H9 (cell line): Measurements from ENCODE around the gene SMIM3. TPM values are rescaled to one million over a fixed set of nuclear protein-coding genes. Genes with fewer than 3 reads are reported as not detected.

Experiments used
- DNase-seq: peaks from one replicate; pipeline ENCODE4 v3.0.0-alpha.2; 2017
- H2AFZ ChIP-seq: one replicate; pipeline ENCODE4 v1.6.1; 2013; ENCODE audit warnings: mild to moderate bottlenecking, low read length, control low read depth, moderate library complexity
- H2AK5ac ChIP-seq: 2 replicates; pipeline ENCODE4 v1.6.1; 2013; ENCODE audit warnings: low read length, control low read depth, mixed read lengths; ENCODE audit not compliant: insufficient read length
- H2BK120ac ChIP-seq: one replicate; pipeline ENCODE4 v1.6.1; 2013; ENCODE audit warnings: low read depth, mild to moderate bottlenecking, low read length, control low read depth, inconsistent platforms; ENCODE audit not compliant: poor library complexity, severe bottlenecking
- H2BK12ac ChIP-seq: 2 replicates; pipeline ENCODE4 v1.6.1; 2013; ENCODE audit warnings: low read length, control low read depth, mixed read lengths, low read depth; ENCODE audit not compliant: insufficient read length
- H2BK15ac ChIP-seq: 2 replicates; pipeline ENCODE4 v1.6.1; 2013; ENCODE audit warnings: low read depth, low read length, control low read depth
- H2BK20ac ChIP-seq: one replicate; pipeline ENCODE4 v1.6.1; 2013; ENCODE audit warnings: low read depth, mild to moderate bottlenecking, low read length, control low read depth, inconsistent platforms; ENCODE audit not compliant: poor library complexity, severe bottlenecking
- H2BK5ac ChIP-seq: 2 replicates; pipeline ENCODE4 v1.6.1; 2013; ENCODE audit warnings: low read length, control low read depth, mixed read lengths; ENCODE audit not compliant: insufficient read length
- H3K14ac ChIP-seq: 2 replicates; pipeline ENCODE4 v1.6.1; 2013; ENCODE audit warnings: low read length, control low read depth; ENCODE audit not compliant: insufficient read depth
- H3K18ac ChIP-seq: 2 replicates; pipeline ENCODE4 v1.6.1; 2013; ENCODE audit warnings: low read depth, mild to moderate bottlenecking, mixed read lengths, low read length, control low read depth; ENCODE audit not compliant: insufficient read length
- H3K23ac ChIP-seq: 2 replicates; pipeline ENCODE4 v1.6.1; 2013; ENCODE audit warnings: low read length, control low read depth, mixed read lengths, low read depth; ENCODE audit not compliant: insufficient read length
- H3K23me2 ChIP-seq: 2 replicates; pipeline ENCODE4 v1.6.1; 2013; ENCODE audit warnings: low read depth, mild to moderate bottlenecking, mixed read lengths, low read length, control low read depth; ENCODE audit not compliant: insufficient read length, poor library complexity, severe bottlenecking
- H3K27ac ChIP-seq: 2 replicates; pipeline ENCODE4 v1.5.1; 2013; ENCODE audit warnings: low read length, control low read depth, mixed read lengths, low read depth; ENCODE audit not compliant: insufficient read length
- H3K27me3 ChIP-seq: 2 replicates; pipeline ENCODE4 v1.6.1; 2013; ENCODE audit warnings: low read length, control low read depth, inconsistent platforms; ENCODE audit not compliant: insufficient read depth
- H3K4ac ChIP-seq: 2 replicates; pipeline ENCODE4 v1.6.1; 2013; ENCODE audit warnings: low read depth, mild to moderate bottlenecking, control low read depth, inconsistent platforms, low read length, moderate library complexity
- H3K4me1 ChIP-seq: 2 replicates; pipeline ENCODE4 v1.6.1; 2013; ENCODE audit warnings: low read length, control low read depth, inconsistent platforms; ENCODE audit not compliant: insufficient read depth
- H3K4me2 ChIP-seq: 2 replicates; pipeline ENCODE4 v1.6.1; 2013; ENCODE audit warnings: low read length, control low read depth, mixed read lengths; ENCODE audit not compliant: insufficient read length, insufficient read depth
- H3K56ac ChIP-seq: 2 replicates; pipeline ENCODE4 v1.6.1; 2013; ENCODE audit warnings: low read depth, mild to moderate bottlenecking, mixed read lengths, low read length, control low read depth; ENCODE audit not compliant: insufficient read length
- H3K79me1 ChIP-seq: 2 replicates; pipeline ENCODE4 v1.6.1; 2013; ENCODE audit warnings: low read depth, mild to moderate bottlenecking, moderate library complexity, low read length, control low read depth, inconsistent platforms; ENCODE audit not compliant: insufficient read depth, poor library complexity, severe bottlenecking
- H3K79me2 ChIP-seq: 2 replicates; pipeline ENCODE4 v1.6.1; 2013; ENCODE audit warnings: low read length, control low read depth, inconsistent platforms; ENCODE audit not compliant: insufficient read depth
- H3K9ac ChIP-seq: 2 replicates; pipeline ENCODE4 v1.6.1; 2013; ENCODE audit warnings: low read length, control low read depth, mixed read lengths; ENCODE audit not compliant: insufficient read length; ENCODE audit errors: extremely low read depth
- H3K9me3 ChIP-seq: one replicate; pipeline ENCODE4 v1.6.1; 2013; ENCODE audit warnings: low read depth, low read length, inconsistent platforms; ENCODE audit not compliant: control insufficient read depth
- H3T11ph ChIP-seq: one replicate; pipeline ENCODE4 v1.6.1; 2013; ENCODE audit warnings: mild to moderate bottlenecking, low read length, control low read depth, inconsistent platforms
- H4K20me1 ChIP-seq: one replicate; pipeline ENCODE4 v1.6.1; 2013; ENCODE audit not compliant: control insufficient read depth, insufficient read length, insufficient read depth
- H4K5ac ChIP-seq: 2 replicates; pipeline ENCODE4 v1.6.1; 2013; ENCODE audit warnings: low read depth, mild to moderate bottlenecking, mixed read lengths, low read length, control low read depth; ENCODE audit not compliant: insufficient read length
- H4K8ac ChIP-seq: replicated peaks from 2 replicates; pipeline ENCODE4 v1.6.1; 2013; ENCODE audit warnings: low read length, control low read depth, mixed read lengths, low read depth; ENCODE audit not compliant: insufficient read length
- H4K91ac ChIP-seq: 2 replicates; pipeline ENCODE4 v1.6.1; 2013; ENCODE audit warnings: low read depth, mild to moderate bottlenecking, moderate library complexity, mixed read lengths, low read length, control low read depth; ENCODE audit not compliant: insufficient read length
- H3K27ac Mint-ChIP-seq, 3 experiments: 2 replicates in 2 of 3; 3 replicates in 1 of 3; pipeline ENCODE4 v1.8.0; 2020 to 2021; ENCODE audit warnings: mixed read lengths in 3 of 3, mild to moderate bottlenecking in 1 of 3, moderate library complexity in 1 of 3
- H3K27me3 Mint-ChIP-seq: 2 replicates; pipeline ENCODE4 v1.8.0; 2021; ENCODE audit warnings: low read depth, mild to moderate bottlenecking, moderate library complexity, mixed read lengths
- H3K36me3 Mint-ChIP-seq, 3 experiments: 2 replicates in 2 of 3; 3 replicates in 1 of 3; pipeline ENCODE4 v1.8.0; 2020 to 2021; ENCODE audit warnings: low read depth in 3 of 3, mixed read lengths in 3 of 3; ENCODE audit not compliant: insufficient read depth in 1 of 3
- H3K4me1 Mint-ChIP-seq, 2 experiments: 2 replicates each; pipeline ENCODE4 v1.8.0; 2020; ENCODE audit warnings: mixed read lengths in 2 of 2
- H3K4me3 Mint-ChIP-seq, 2 experiments: 2 replicates in 1 of 2; 3 replicates in 1 of 2; pipeline ENCODE4 v1.8.0; 2020 to 2021; ENCODE audit warnings: mild to moderate bottlenecking in 2 of 2, mixed read lengths in 2 of 2, moderate library complexity in 1 of 2
- H3K9me3 Mint-ChIP-seq, 2 experiments: 2 replicates in 1 of 2; 3 replicates in 1 of 2; pipeline ENCODE4 v1.8.0; 2020; ENCODE audit warnings: mild to moderate bottlenecking in 2 of 2, mixed read lengths in 2 of 2, moderate library complexity in 1 of 2
- WGBS: extraction: QIAGEN DNeasy Blood & Tissue Kit; methylation state at CpG from one replicate; pipeline ENCODE4 v1.1.7; 2013; ENCODE audit warnings: missing lambda C conversion rate, low lambda C conversion rate, mixed read lengths; ENCODE audit not compliant: insufficient read length; ENCODE audit errors: extremely low coverage; 5-methylcytosine and 5-hydroxymethylcytosine counted together
- total RNA-seq: library from RNA; stranded (reverse); gene quantifications from 2 replicates; pipeline ENCODE4 v1.2.1, GENCODE V29; 2021
- TF ChIP-seq, protein P1 (sequence below): fragments of 200-600 bp; sonication (generic); conservative IDR thresholded peaks from 3 replicates; pipeline ENCODE4 v1.8.0; 2021; ENCODE audit warnings: antibody characterized with exemption, mild to moderate bottlenecking

Gene SMIM3
- total RNA-seq, 1 experiment from 2014 or later: 42.0 TPM

DNA sequence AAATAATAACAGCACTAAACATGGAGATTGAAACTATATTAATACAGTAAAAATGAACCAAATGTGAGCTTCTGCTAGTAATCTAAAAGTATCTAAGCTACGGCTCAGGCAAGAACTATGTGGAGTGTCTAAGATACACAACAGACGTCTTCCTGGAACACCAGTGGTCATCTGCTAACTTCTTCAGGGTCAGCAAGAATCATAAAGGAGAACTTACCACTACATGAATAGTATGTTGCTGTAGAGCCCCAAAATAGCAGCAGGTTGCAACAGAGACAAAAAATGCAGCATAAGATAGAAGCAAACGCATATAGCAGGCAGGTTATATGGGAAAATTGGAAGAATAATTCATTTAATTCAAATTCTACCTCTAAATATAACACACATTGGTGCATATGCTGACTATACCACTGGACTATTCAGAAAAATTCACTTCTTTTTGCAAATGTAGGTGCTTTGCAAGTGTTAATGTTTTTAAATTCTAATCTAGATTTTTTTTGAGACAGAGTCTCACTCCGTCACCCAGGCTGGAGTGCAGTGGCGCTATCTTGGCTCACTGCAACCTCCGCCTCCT, 46.8 kb upstream of the SMIM3 start:
- Histone ChIP-seq H2BK12ac (no peak overlapping the region), H3K4ac (no peak overlapping the region), H3K23me2 (no peaks in the 10 kb centered on the region), H3T11ph (no peak overlapping the region), H2BK120ac (no peak overlapping the region), H4K20me1 (no peaks in the 10 kb centered on the region), H4K8ac (no peak overlapping the region), H2BK20ac (no peak overlapping the region), H3K23ac (no peak overlapping the region), H3K9me3 (no peaks in the 10 kb centered on the region), H2BK5ac (no peak overlapping the region), H2AFZ (no peak overlapping the region), H3K4me2 (no peak overlapping the region), H3K18ac (no peak overlapping the region), H3K79me1 (peaks cover 4% of the 10 kb centered on the region), H3K27me3 (no peaks in the 10 kb centered on the region), H2BK15ac (no peak overlapping the region), H4K5ac (no peak overlapping the region), H3K56ac (no peak overlapping the region), H4K91ac (no peak overlapping the region), H3K4me1 (no peaks in the 10 kb centered on the region), H3K14ac (no peak overlapping the region), H3K27ac (no peak overlapping the region), H3K9ac (no peak overlapping the region), H3K79me2 (peaks cover 3% of the 10 kb centered on the region; the same call in 1 of the 2 replicates), H2AK5ac (no peak overlapping the region)
- no CpG with 5 or more reads among the region's 6 CpGs for WGBS
- Mint-ChIP-seq H3K27me3 (no peaks in the 10 kb centered on the region), H3K9me3 (peaks cover 8 to 10% of the 10 kb centered on the region in 2 experiments; a peak in 3 of 5 replicates), H3K27ac (no peak overlapping the region), H3K4me1 (peaks cover 6 to 10% of the 10 kb centered on the region in 2 experiments), H3K4me3 (no peak overlapping the region), H3K36me3 (peaks cover 39 to 66% (median 62%) of the 10 kb centered on the region in 3 experiments)
- TF ChIP-seq, protein P1, sequence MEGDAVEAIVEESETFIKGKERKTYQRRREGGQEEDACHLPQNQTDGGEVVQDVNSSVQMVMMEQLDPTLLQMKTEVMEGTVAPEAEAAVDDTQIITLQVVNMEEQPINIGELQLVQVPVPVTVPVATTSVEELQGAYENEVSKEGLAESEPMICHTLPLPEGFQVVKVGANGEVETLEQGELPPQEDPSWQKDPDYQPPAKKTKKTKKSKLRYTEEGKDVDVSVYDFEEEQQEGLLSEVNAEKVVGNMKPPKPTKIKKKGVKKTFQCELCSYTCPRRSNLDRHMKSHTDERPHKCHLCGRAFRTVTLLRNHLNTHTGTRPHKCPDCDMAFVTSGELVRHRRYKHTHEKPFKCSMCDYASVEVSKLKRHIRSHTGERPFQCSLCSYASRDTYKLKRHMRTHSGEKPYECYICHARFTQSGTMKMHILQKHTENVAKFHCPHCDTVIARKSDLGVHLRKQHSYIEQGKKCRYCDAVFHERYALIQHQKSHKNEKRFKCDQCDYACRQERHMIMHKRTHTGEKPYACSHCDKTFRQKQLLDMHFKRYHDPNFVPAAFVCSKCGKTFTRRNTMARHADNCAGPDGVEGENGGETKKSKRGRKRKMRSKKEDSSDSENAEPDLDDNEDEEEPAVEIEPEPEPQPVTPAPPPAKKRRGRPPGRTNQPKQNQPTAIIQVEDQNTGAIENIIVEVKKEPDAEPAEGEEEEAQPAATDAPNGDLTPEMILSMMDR: no peak
- no peak for DNase-seq
